ENCODE data around the gene SLC45A2.

Gene SLC45A2

GRCh38 chr5:34007201-34007620 is 22.7 kb upstream of the SLC45A2 start:
- DNase-seq (ENCODE audit: low spot score): peak; percentile 34

- no peak for DNase-seq (ENCODE audit: low spot score)
These were observed 21.2 kb upstream of the SLC45A2 start for GRCh38 chr5:34005681-34006080.

- DNase-seq (ENCODE audit: low spot score): no peak
These were observed 20.7 kb upstream of the SLC45A2 start for GRCh38 chr5:34005211-34005610.

- no peak for DNase-seq (ENCODE audit: low spot score)
These were observed 19.4 kb upstream of the SLC45A2 start for GRCh38 chr5:34003941-34004340.

GRCh38 chr5:34002629-34003328 is 18.3 kb upstream of the SLC45A2 start:
- DNase-seq (ENCODE audit: low spot score): no peak

- DNase-seq (ENCODE audit: low spot score): no peak
These were observed 16.8 kb upstream of the SLC45A2 start for GRCh38 chr5:34001241-34001841.

- no peak for DNase-seq (ENCODE audit: low spot score)
These were observed 15.5 kb upstream of the SLC45A2 start for GRCh38 chr5:33999978-34000377.

GRCh38 chr5:33997331-33997983 is 13.0 kb upstream of the SLC45A2 start:
- peak; percentile 75 for DNase-seq (ENCODE audit: low spot score)

- DNase-seq (ENCODE audit: low spot score): no peak
These were observed 11.4 kb upstream of the SLC45A2 start for GRCh38 chr5:33995865-33996264.

- DNase-seq (ENCODE audit: low spot score): no peak
These were observed 10.4 kb upstream of the SLC45A2 start for GRCh38 chr5:33994845-33995244.

- no peak for DNase-seq (ENCODE audit: low spot score)
These were observed 8.4 kb upstream of the SLC45A2 start for GRCh38 chr5:33992864-33993263.

GRCh38 chr5:33985447-33985846 is 954 bp upstream of the SLC45A2 start:
- DNase-seq (ENCODE audit: low spot score): no peak

- DNase-seq (ENCODE audit: low spot score): no peak
These were observed 315 bp downstream of the SLC45A2 start for GRCh38 chr5:33984178-33984577.

- no peak for DNase-seq (ENCODE audit: low spot score)
These were observed 2.9 kb downstream of the SLC45A2 start for GRCh38 chr5:33981408-33982162.

GRCh38 chr5:33980030-33980429 is 4.5 kb downstream of the SLC45A2 start:
- no peak for DNase-seq (ENCODE audit: low spot score)

- DNase-seq (ENCODE audit: low spot score): no peak
These were observed 6.2 kb downstream of the SLC45A2 start for GRCh38 chr5:33978306-33978705.

- no peak for DNase-seq (ENCODE audit: low spot score)
These were observed 8.2 kb downstream of the SLC45A2 start for GRCh38 chr5:33976307-33976706.

- no peak for DNase-seq (ENCODE audit: low spot score)
These were observed 8.6 kb downstream of the SLC45A2 start for GRCh38 chr5:33975852-33976251.

GRCh38 chr5:33973271-33973670 is 11.2 kb downstream of the SLC45A2 start:
- no peak for DNase-seq (ENCODE audit: low spot score)

- DNase-seq (ENCODE audit: low spot score): peak; percentile 19
These were observed 14.7 kb downstream of the SLC45A2 start for GRCh38 chr5:33969572-33970452.

GRCh38 chr5:33968211-33969005 is 16.1 kb downstream of the SLC45A2 start:
- no peak for DNase-seq (ENCODE audit: low spot score)

Data from putamen (tissue), 1 donor.